ENCODE results near the gene STX1B.

GRCh38 chr16:31052114-31052513 lies 41.7 kb upstream of the STX1B start:
- TF ChIP-seq POLR2AphosphoS5 (IDR thresholded peaks at IDR 0.05) (no peak), CTCF (IDR thresholded peaks at IDR 0.05 in 8 of 11, conservative IDR thresholded peaks at IDR 0.05 in 3 of 11) (no peak)
